SHP77 treated with DMSO at 0.1 percent for 48 hours (cell line): ENCODE data around the gene PTPN14.

Source experiments
- DNase-seq: peaks from one replicate; lab custom pipeline; 2025; lab: John Stamatoyannopoulos, UW

Gene PTPN14

DNA sequence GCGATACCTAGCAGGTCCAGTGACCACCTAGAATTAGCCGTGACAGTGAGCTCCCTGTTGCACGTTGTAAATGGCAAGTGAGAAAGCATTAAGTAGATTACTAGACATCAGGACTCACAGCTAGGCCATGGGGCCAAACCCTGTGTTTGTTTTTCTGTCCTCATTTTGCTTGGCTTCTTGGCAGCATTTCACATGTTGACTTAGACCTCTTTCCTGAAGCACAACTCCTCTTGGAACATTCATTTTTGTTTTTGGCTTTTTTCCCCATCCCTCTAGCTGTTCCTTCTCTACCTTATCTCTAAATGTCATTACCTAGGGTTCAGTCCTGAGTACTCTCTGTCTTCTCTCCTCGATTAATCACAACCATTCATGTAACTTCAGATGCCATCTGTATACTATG is 16.9 kb upstream of the PTPN14 start:
- DNase-seq: no peak

GRCh38 chr1:214567481-214567980 is 16.1 kb upstream of the PTPN14 start:
- no peak for DNase-seq

- DNase-seq: no peak
Measured at GRCh38 chr1:214566158-214567104, 15.0 kb upstream of the PTPN14 start.

- no peak for DNase-seq
Measured at GRCh38 chr1:214565310-214565709, 13.9 kb upstream of the PTPN14 start.

GRCh38 chr1:214563881-214564280 is 12.5 kb upstream of the PTPN14 start:
- no peak for DNase-seq

DNA sequence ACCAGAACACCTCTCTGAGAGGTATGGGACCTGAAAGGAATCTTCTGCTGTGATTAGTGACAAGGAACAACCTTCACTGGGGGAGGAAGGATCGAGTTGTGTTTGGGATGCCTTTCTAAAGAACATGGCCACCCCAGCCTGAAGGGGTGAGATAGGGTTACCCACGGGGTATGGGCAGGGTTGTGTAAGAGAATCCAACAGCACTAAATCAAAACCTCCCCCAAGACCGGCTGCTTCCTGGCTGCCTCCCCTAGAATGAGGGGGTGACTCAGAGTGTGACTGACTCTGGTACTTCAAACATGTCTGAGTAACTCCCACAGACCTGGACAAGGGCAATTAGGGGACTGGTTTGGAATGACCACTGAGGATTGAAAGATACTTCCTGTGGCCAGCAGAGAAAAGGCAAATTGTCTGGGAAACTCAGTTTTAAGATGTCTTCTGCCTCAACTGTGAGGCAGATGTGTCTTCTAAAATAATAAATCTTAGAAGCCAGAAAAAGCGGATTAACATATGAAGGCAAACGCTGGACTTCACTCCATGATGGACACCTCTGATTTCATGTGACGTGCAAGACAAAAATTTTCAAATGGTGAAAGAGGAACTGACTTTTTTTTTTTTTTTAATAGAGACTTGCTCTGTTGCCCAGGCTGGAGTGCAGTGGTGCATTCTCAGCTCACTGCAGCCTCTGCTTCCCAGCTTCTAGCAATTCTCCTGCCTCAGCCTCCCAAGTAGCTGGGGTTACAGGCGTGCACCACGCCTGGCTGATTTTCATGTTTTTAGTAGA is 6.7 kb upstream of the PTPN14 start:
- no peak for DNase-seq

DNA sequence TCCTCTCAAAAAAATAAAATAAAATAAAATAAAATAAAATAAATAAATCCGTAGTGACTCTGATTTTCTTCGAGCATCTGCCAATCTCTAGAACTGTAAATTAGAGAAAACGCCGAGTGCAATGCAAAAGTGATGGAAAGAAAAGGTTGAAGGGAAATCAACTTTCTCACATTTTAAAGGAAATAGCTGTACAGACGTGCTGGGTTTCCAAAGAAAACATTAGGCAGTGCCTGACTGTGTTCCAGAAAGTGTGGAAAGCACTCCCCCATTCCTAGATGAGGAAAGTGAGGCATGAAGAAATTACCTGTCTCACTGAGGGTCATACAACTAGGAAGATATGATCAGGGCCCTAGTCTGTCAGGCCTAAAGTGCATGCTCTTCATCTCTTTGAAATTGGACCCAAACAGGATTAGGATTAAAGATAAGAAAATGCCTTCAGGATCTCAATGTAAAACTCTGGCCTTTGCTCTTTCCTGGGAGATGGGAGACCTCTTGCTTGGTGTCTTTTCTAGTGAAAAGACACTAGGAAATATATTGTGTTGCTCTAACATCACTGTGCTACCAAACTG is 1.8 kb upstream of the PTPN14 start:
- DNase-seq: no peak

GRCh38 chr1:214552174-214552608 is 789 bp upstream of the PTPN14 start:
- DNase-seq: no peak

DNA sequence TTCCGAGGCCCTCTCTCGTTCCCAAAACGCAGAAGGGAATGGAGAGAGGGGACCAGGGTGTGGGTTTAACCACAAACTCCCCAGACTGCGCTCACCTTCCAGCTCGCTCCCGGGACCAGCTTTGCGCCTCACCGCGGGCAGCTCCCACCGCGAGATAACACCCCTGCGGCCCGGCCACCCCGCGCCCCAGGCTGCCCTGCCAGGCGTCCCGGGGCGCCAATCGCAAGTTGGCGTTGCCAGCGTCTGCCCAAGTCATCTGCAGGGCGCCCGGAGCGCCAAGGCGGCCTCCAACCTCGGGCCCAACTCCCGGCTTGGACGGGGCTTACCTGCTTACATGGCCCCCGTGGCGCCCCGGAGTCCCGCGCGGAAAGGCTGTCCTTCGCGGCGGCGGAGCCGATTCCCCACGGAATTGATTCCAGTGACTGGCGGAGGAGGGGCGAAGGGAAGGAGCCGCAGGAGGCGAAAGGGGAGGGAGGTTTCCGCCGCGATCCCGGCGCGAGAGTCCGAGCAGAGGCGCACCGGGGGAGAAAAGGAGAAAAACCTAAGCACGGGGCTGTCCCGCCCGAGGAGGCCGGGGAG is 456 bp downstream of the PTPN14 start:
- no peak for DNase-seq

DNA sequence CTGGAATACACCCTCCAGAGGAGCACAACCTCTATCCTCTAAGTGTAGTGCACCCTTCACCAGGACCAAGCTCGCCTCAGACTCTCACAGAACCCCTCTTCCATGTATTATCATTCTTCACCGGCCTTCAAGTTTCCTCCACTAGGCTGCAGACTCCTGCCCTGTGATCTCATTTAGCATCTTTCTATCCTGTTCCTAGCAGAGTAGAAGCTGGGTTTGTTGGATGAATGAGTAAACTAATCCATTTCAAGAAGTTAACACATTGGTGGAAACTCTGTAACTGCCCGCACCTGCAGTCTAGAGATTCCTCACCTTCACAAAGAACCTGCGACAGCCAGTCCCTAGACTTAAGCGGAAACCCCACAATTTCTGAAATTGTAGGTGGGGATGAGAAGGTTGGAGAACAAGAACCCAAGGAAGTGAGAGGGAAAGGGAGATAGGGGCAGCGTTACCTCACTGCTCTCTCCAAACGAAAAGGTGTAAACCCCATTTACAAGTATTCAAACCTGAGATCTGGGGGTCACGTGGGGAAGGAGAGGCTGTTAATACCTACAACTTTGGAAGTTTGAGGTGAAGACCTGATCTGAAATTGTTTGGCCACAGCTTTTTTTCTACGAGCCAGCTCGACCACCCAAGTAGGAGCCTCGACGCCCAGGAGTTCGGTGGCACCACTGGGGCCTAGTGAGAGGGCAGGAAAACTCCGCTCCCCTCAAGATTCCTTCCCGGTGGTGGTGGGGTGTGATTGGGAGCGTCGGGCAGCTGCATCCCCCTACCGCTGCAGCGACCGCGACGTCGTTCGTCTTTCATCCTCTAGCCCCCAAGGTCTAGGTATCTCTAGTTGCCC is 1.2 kb downstream of the PTPN14 start:
- DNase-seq: no peak

DNA sequence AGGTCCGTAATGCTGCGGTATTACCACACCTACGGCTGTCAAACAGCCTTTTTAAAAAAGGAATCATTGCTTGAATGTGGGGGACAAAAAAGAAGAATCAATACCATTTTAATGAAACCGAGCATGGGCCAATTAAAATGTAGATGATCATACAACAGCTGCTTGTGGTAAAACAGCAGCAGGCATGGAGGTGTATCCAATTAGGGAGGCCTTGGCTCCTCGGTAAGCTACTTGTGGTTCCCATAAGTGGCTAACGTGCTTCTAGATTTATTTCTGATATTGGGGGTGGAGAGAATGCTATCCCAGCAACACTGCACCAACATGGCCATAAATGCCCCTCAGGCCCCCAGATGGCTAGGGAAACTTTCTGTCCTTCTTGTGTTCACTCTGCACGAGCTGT is 1.8 kb downstream of the PTPN14 start:
- DNase-seq: no peak

- no peak for DNase-seq
Measured at GRCh38 chr1:214548988-214549387, 2.4 kb downstream of the PTPN14 start.

DNA sequence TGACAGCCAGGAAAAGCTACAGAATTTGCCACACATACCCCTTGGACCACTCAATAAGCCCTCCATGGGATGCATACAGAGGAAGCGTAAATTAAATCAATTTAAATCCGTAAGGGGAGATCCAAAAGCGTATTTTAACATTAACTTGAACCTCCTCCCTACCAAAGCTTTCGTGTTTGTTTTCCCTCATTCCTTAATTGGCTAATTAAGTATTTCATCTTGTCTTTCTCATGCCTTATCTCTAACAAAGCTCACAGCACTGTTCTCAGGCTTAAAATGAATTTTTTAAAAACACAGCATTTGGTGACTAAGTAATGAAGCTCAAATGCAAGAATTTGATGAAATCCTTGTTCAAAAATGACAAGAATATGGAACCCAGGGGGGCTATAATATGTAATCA is 3.1 kb downstream of the PTPN14 start:
- no peak for DNase-seq

DNA sequence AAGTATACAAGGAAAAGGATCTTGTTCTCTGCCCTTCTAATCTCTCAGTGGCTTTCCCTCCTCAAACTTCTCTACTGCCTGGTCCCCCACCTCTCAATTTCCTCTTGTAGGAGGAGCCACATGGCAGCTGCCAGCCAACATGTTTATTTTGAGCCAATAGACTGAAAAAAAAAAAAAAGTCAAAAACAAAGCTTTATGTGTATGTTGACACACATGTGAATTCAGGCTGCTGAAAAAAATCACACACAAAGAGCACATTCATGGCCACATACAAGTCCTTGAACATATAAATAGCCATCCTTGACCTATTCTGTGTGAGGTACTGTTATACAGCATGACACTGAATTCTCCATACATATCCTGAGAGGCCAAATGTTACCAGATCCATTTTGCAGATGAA is 3.7 kb downstream of the PTPN14 start:
- no peak for DNase-seq

DNA sequence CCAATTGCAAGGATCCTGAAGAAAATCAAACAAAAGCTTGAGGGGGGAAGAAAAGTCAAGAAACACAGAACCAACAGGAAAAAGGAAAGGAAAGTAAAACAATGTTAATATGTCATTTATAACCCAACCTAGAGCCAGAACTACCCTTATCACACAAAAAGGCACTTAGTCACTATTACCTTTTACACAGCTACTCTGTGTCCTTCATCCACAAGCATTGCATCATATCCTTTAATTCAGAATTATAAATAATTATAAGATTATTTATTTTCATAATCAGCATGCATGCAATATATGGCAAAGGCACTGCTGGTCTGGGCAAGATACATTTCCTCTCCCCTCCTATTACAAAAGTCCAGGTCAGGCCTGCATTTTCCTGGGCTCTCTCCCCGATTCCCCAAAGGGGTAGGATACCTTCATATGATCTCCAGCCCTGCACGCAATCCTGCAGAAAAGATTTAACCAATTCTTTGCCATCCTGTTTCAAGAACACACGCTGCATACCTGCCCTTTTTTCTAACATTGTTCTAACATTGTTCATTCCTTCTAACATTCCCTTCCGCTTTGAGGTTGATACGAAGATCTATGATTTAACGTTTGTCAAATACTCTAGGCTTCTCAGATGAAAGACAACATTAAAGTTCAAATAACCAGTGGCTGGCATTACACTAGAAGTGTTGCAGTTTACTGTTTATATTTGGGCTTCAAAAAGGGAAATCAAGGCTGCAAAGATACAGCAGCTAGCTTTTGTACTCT is 4.3 kb downstream of the PTPN14 start:
- DNase-seq: no peak

- no peak for DNase-seq
Measured at GRCh38 chr1:214546084-214546483, 5.3 kb downstream of the PTPN14 start.

DNA sequence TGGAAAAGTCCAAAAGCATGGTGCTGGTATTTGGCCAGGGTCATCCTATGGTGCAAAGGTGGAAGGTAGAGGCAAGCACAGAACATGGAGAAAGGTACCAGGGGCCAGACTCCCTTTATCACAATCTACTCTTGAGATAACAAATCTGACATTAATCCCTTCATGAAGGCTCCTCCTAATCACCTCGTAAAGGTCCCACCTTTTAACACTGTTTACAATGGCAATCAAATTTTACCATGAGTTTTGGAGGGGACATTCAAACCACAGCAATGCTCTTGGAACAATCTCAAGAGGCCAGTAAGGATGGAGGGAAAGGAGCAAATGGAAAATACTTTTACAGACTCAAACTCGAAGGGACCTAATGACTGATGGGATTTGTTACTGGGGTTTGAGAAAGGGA is 6.1 kb downstream of the PTPN14 start:
- no peak for DNase-seq

GRCh38 chr1:214544791-214545190 is 6.6 kb downstream of the PTPN14 start:
- no peak for DNase-seq

- no peak for DNase-seq
Measured at GRCh38 chr1:214542275-214543199, 8.9 kb downstream of the PTPN14 start.
